Measurements from ENCODE around the gene INO80D. TPM values are rescaled to one million over a fixed set of nuclear protein-coding genes. Genes with fewer than 3 reads are reported as not detected.

INO80D gene
- total and polyA plus RNA-seq, 2 of the 8 experiments (the other 6 are each of a cell fraction or from before 2014, with no cell fraction given) = 6.2 to 37.4 TPM

- Histone ChIP-seq H4K20me1 (replicated peaks in 1 of 2; ENCODE audit: control insufficient read depth in 1 of 2, insufficient read depth in 2 of 2, low read length in 2 of 2) (peaks cover 0 to 1% of the 10 kb centered on the region in 2 experiments), H3K56ac (replicated peaks; ENCODE audit: insufficient read length, low read depth, low read length) (no peak overlapping the region), H2BK5ac (ENCODE audit: low read depth, low read length) (no peak overlapping the region), H3K14ac (ENCODE audit: insufficient read length) (no peak overlapping the region), H3K4me2 (ENCODE audit: insufficient read depth in 1 of 2, low read depth in 2 of 2, low read length in 2 of 2) (no peak overlapping the region), H3K23me2 (ENCODE audit: low read depth, low read length) (no peaks in the 10 kb centered on the region), H4K91ac (replicated peaks; ENCODE audit: insufficient read length, low read length) (no peak overlapping the region), H2BK20ac (ENCODE audit: low read length) (no peak overlapping the region), H3K4ac (replicated peaks; ENCODE audit: insufficient read length, low read depth, low read length) (no peak overlapping the region), H3K9ac (replicated peaks in 1 of 4; ENCODE audit: extremely low read depth in 1 of 4, low read depth in 3 of 4, low read length in 3 of 4) (no peak overlapping the region), H4K8ac (ENCODE audit: extremely low read depth, insufficient read depth, low read length) (no peak overlapping the region), H3K23ac (ENCODE audit: insufficient read length) (no peak overlapping the region), H3K79me2 (ENCODE audit: control insufficient read depth in 1 of 2, insufficient read depth in 2 of 2, low read length in 2 of 2) (0 out of 4 replicates have a peak, but pooled peaks cover 0 to 2% of the 10 kb centered on the region in 2 experiments), H3K18ac (ENCODE audit: extremely low read depth, low read length) (no peak overlapping the region), H3K27me3 (replicated peaks in 1 of 4; ENCODE audit: control insufficient read depth in 3 of 4, extremely low read depth in 1 of 4, insufficient read depth in 3 of 4, low read length in 3 of 4) (no peaks in the 10 kb centered on the region), H3K79me1 (ENCODE audit: low read depth, low read length) (no peaks in the 10 kb centered on the region), H3K4me3 (ENCODE audit: extremely low read depth in 1 of 4, insufficient read depth in 2 of 4, low read depth in 3 of 4, low read length in 4 of 4) (no peak overlapping the region), H3K36me3 (ENCODE audit: control insufficient read depth in 2 of 4, insufficient read depth in 4 of 4, low read length in 3 of 4) (peaks cover 2 to 20% (median 7%) of the 10 kb centered on the region in 4 experiments; a peak in 5 of 8 replicates), H3K4me1 (replicated peaks in 1 of 4; ENCODE audit: control insufficient read depth in 3 of 4, insufficient read depth in 4 of 4, low read length in 3 of 4) (no peaks in the 10 kb centered on the region), H2AK5ac (ENCODE audit: low read depth, low read length) (no peak overlapping the region), H3K9me3 (ENCODE audit: insufficient read depth in 2 of 2, low read depth in 1 of 2, low read length in 1 of 2) (no peaks in the 10 kb centered on the region), H3K27ac (ENCODE audit: low read depth, low read length) (no peak overlapping the region), H2BK120ac (replicated peaks; ENCODE audit: low read depth, low read length) (no peak overlapping the region), H4K5ac (ENCODE audit: insufficient read length, low read depth, low read length) (no peak overlapping the region), H2AFZ (ENCODE audit: low read length) (no peak overlapping the region), H2BK15ac (ENCODE audit: low read length) (no peak overlapping the region), H2BK12ac (ENCODE audit: low read depth, low read length) (no peak overlapping the region)
- no peak for DNase-seq (ENCODE audit: low read depth in 1 of 2, low spot score in 2 of 2)
- no peak for TF ChIP-seq TAF7 (optimal IDR thresholded peaks at IDR 0.05; ENCODE audit: borderline replicate concordance, low read depth, low read length)
- no peak for TF ChIP-seq ATF2 (IDR thresholded peaks at IDR 0.05; ENCODE audit: low read length)
- no peak for TF ChIP-seq JUND (IDR thresholded peaks at IDR 0.05; ENCODE audit: low read length)
- no peak for TF ChIP-seq GABPA (IDR thresholded peaks at IDR 0.05; ENCODE audit: borderline replicate concordance, insufficient read depth, low read length)
- WGBS, 2 experiments (ENCODE audit: extremely low coverage in 1 of 2, insufficient coverage in 1 of 2, insufficient read length in 1 of 2, insufficient replicate concordance in 2 of 2, low coverage in 1 of 2, low lambda C conversion rate in 2 of 2, missing lambda C conversion rate in 1 of 2) = 89% methylated on average over 2 of the region's 2 CpGs; no CpG with 5 or more reads in 1 of the 2 experiments
- CTCF ChIA-PET (ENCODE audit: partially characterized antibody) = interaction anchor here (1.1 to 1.8 kb wide), 5 partner anchors 9 to 155 kb away, joined by 3 to 7 read pairs (median 3); no protein-coding TSS in a partner anchor
- no peak for FAIRE-seq
- POLR2A ChIA-PET (ENCODE audit: partially characterized antibody) = interaction anchor here (1.4 to 1.6 kb wide), 2 partner anchors 85 to 161 kb away, joined by 3 to 4 read pairs; partner anchors contain the start of gene EEF1B2
Measured at GRCh38 chr2:205998583-205998982, 87.4 kb downstream of the INO80D start.

Measured in H1 (cell line).